Prostate gland (tissue), 2 donors: ENCODE measurements around the gene GALNT16. TPM values are rescaled to one million over a fixed set of nuclear protein-coding genes. Genes with fewer than 3 reads are reported as not detected.

ENCODE experiments used
- DNase-seq: peaks from one replicate; pipeline ENCODE4 v3.0.0-alpha.2; 2019; ENCODE audit warnings: low spot score
- H3K27ac ChIP-seq, 2 donors: fragments of 200-600 bp; sonication (generic); 2 replicates each; pipeline ENCODE4 v1.5.1; 2017 to 2019
- H3K27me3 ChIP-seq: fragments of 200-600 bp; sonication (generic); replicated peaks from 2 replicates; pipeline ENCODE4 v1.5.1; 2019; ENCODE audit not compliant: insufficient read depth
- H3K36me3 ChIP-seq, 2 donors: fragments of 200-600 bp; sonication (generic); 1 replicate in 1 of 2; 2 replicates in 1 of 2; pipeline versions ENCODE4 v1.5.1 to v1.8.1; 2017 to 2019
- H3K4me1 ChIP-seq: fragments of 200-600 bp; sonication (generic); replicated peaks from 2 replicates; pipeline ENCODE4 v1.5.1; 2019
- H3K4me3 ChIP-seq, 2 donors: fragments of 200-600 bp; sonication (generic); 2 replicates each; pipeline ENCODE4 v1.5.1; 2017 to 2019
- H3K9me3 ChIP-seq: fragments of 200-600 bp; sonication (generic); 2 replicates; pipeline ENCODE4 v1.5.1; 2017
- CTCF ChIP-seq, 4 experiments: fragments of 200-600 bp in 2 of 4; fragments of 450-650 bp in 2 of 4; sonication (generic) in 2 of 4; IDR thresholded peaks; 1 replicate in 3 of 4; 2 replicates in 1 of 4; pipeline ENCODE4 v1.5.1; 2016 to 2019; ENCODE audit warnings: antibody characterized with exemption in 4 of 4, mild to moderate bottlenecking in 2 of 4, moderate library complexity in 2 of 4
- POLR2A ChIP-seq: fragments of 450-650 bp; IDR thresholded peaks from one replicate; pipeline ENCODE4 v1.6.1; 2016; ENCODE audit warnings: antibody characterized with exemption, mild to moderate bottlenecking
- POLR2AphosphoS5 ChIP-seq: sonication (generic); formaldehyde crosslinking; IDR thresholded peaks from one replicate; pipeline ENCODE4 v1.6.1; 2017; ENCODE audit warnings: antibody characterized with exemption
- WGBS: methylation state at CpG from one replicate; pipeline ENCODE4 v1.1.5; 2018; 5-methylcytosine and 5-hydroxymethylcytosine counted together
- intact Hi-C: fragments of 100-400 bp; cut with DNase I; formaldehyde crosslinking; loops from one replicate; pipeline ENCODE4 v1.14.2; 2022
- total RNA-seq, 2 donors: library from RNA; depleted of rRNA; stranded (reverse); fragments of >200 nt; gene quantifications; one replicate each; pipeline ENCODE4 v1.1.0, GENCODE V29; 2016

Gene GALNT16
- total RNA-seq, 2 donors from 2014 or later: 2.0 to 6.9 TPM

GRCh38 chr14:69368381-69368780, 108.4 kb downstream of the GALNT16 start:
- no peak overlapping the region for H3K27ac ChIP-seq
- H3K4me3 ChIP-seq: no peak overlapping the region
- DNase-seq: no peak
- H3K9me3 ChIP-seq: no peaks in the 10 kb centered on the region
- H3K36me3 ChIP-seq: no peaks in the 10 kb centered on the region
- 81% methylated on average over 1 of the region's 1 CpG for WGBS
- H3K27me3 ChIP-seq: no peaks in the 10 kb centered on the region
- no peak for TF ChIP-seq CTCF (IDR thresholded peaks at IDR 0.05)
- TF ChIP-seq POLR2AphosphoS5: no peak
- H3K4me1 ChIP-seq: no peaks in the 10 kb centered on the region
- intact Hi-C loops: no loop called here

GRCh38 chr14:69370061-69370460, 110.1 kb downstream of the GALNT16 start:
- H3K9me3 ChIP-seq: no peaks in the 10 kb centered on the region
- DNase-seq: no peak
- no peak overlapping the region for H3K4me3 ChIP-seq
- no peaks in the 10 kb centered on the region for H3K27me3 ChIP-seq
- no peak for TF ChIP-seq POLR2AphosphoS5
- TF ChIP-seq POLR2A: no peak
- TF ChIP-seq CTCF (IDR thresholded peaks at IDR 0.05): no peak
- intact Hi-C loops: no loop called here
- no peaks in the 10 kb centered on the region for H3K36me3 ChIP-seq
- WGBS: 57% methylated on average over 5 of the region's 5 CpGs
- no peak overlapping the region for H3K27ac ChIP-seq
- H3K4me1 ChIP-seq: no peaks in the 10 kb centered on the region

- DNase-seq: no peak
- Histone ChIP-seq H3K36me3 (no peaks in the 10 kb centered on the region), H3K4me3 (no peak overlapping the region), H3K27ac (no peak overlapping the region), H3K9me3 (no peaks in the 10 kb centered on the region), H3K4me1 (no peaks in the 10 kb centered on the region), H3K27me3 (no peaks in the 10 kb centered on the region)
- TF ChIP-seq CTCF (IDR thresholded peaks at IDR 0.05) (no peak), POLR2A (no peak)
- WGBS: 90% methylated on average over 3 of the region's 3 CpGs
- intact Hi-C loops: no loop called here
Measured at GRCh38 chr14:69372146-69372545, 112.2 kb downstream of the GALNT16 start.

GRCh38 chr14:69373104-69373503, 113.1 kb downstream of the GALNT16 start:
- no peaks in the 10 kb centered on the region for H3K36me3 ChIP-seq
- WGBS: 0% methylated on average over 1 of the region's 1 CpG
- no peaks in the 10 kb centered on the region for H3K27me3 ChIP-seq
- H3K4me3 ChIP-seq: no peak overlapping the region
- no peak overlapping the region for H3K27ac ChIP-seq
- intact Hi-C loops: no loop called here
- no peak for DNase-seq
- H3K4me1 ChIP-seq: no peaks in the 10 kb centered on the region
- TF ChIP-seq POLR2AphosphoS5: no peak
- TF ChIP-seq POLR2A: no peak
- no peak for TF ChIP-seq CTCF (IDR thresholded peaks at IDR 0.05)
- no peaks in the 10 kb centered on the region for H3K9me3 ChIP-seq

GRCh38 chr14:69374235-69374634, 114.3 kb downstream of the GALNT16 start:
- DNase-seq: no peak
- Histone ChIP-seq H3K9me3 (no peaks in the 10 kb centered on the region), H3K27me3 (no peaks in the 10 kb centered on the region), H3K27ac (no peak overlapping the region), H3K4me3 (no peak overlapping the region), H3K4me1 (no peaks in the 10 kb centered on the region), H3K36me3 (no peaks in the 10 kb centered on the region)
- intact Hi-C loops: no loop called here
- TF ChIP-seq POLR2A: no peak
